ENCODE measurements around the gene PRPH.
"Not testable (repeated sequence)": the region's sequence is repeated elsewhere in the genome, so short reads cannot be mapped to it uniquely, and the experiment has no call there.

Gene PRPH

DNA sequence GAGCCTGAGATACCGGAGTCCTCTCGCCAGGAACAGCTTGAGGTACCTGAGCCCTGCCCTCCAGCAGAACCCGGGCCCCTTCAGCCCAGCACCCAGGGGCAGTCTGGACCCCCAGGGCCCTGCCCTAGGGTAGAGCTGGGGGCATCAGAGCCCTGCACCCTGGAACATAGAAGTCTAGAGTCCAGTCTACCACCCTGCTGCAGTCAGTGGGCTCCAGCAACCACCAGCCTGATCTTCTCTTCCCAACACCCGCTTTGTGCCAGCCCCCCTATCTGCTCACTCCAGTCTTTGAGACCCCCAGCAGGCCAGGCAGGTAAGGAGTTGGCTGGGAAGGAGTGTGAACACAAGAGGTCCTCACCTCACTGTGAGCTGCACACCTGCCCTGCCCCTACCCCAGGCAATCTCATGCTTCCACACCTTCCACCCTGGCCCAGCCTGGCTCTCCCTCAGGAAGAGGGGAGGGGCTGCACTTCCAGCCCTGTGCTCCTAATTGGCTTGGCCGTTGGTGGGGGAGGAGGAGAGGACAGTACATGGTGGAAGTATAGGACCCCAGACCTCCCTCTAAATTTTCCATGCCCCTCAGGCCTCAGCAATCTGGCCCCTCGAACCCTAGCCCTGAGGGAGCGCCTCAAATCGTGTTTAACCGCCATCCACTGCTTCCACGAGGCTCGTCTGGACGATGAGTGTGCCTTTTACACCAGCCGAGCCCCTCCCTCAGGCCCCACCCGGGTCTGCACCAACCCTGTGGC is 35.9 kb downstream of the PRPH start:
- no peak for DNase-seq (ENCODE audit: low read depth)
- no peak overlapping the region for H3K4me3 ChIP-seq (replicated peaks; ENCODE audit: low read depth, low read length)
- no peak for TF ChIP-seq CTCF (IDR thresholded peaks at IDR 0.05; ENCODE audit: low read length, missing control alignments)

GRCh38 chr12:49331380-49332222 is 36.7 kb downstream of the PRPH start:
- peak; percentile 89 for TF ChIP-seq CTCF (IDR thresholded peaks at IDR 0.05; ENCODE audit: low read length, missing control alignments)
- peak; percentile 86 for DNase-seq (ENCODE audit: low read depth)

DNA sequence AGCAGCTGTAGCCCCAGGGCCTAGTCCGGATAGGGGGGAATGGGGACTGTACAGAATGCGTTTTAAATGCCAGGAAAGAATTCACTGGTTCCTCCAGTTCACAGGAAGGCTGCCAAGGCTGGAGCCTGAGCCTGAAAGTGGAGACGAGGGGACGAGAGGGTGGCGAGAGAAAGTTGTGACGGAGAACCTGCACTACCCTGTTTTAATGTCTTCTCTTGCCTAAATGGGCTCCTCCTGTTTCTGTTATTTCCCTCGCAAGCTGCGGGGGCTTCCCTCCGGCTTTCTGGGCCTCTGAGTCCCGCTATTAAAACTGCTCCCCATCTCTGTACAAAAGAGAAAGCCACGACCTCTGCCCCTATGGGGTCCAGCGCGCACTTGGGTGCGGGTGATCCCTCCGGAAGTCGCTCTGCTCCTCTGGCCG is 37.5 kb downstream of the PRPH start:
- H3K4me3 ChIP-seq (replicated peaks; ENCODE audit: low read depth, low read length) = no peak overlapping the region
- TF ChIP-seq CTCF (IDR thresholded peaks at IDR 0.05; ENCODE audit: low read length, missing control alignments) = no peak

More at GRCh38 chr12:49331380-49332222, 36.7 kb downstream of the PRPH start:
- no peak overlapping the region for H3K4me3 ChIP-seq (replicated peaks; ENCODE audit: low read depth, low read length)

DNA sequence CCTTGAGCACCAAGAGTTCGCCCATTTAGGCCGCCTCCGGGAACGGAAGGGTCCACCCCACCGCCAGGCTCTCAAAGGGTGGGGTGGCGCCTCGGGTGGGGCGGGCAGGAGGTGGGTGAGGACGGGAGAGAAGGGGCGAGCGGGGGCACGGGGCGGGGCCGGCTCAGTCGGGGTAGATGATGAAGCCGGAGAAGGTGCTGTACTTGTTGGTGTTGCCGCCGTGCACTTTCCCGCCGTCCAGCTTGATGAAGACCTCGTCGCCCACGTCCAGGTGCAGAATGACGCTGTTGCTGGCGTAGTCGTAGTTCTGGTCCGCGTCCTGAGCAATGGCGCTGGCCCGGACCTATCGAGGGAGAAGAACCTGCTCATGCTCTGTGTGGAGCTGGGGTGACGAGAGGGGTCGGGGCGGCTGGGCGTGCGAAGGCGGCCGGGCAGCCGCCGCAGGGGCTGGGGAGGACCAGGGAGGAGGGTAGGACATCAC is 38.0 kb downstream of the PRPH start:
- no peak for TF ChIP-seq CTCF (IDR thresholded peaks at IDR 0.05; ENCODE audit: low read length, missing control alignments)
- DNase-seq (ENCODE audit: low read depth) = no peak
- no peak overlapping the region for H3K4me3 ChIP-seq (replicated peaks; ENCODE audit: low read depth, low read length)

More for the DNA sequence above, 37.5 kb downstream of the PRPH start:
- DNase-seq (ENCODE audit: low read depth) = no peak

DNA sequence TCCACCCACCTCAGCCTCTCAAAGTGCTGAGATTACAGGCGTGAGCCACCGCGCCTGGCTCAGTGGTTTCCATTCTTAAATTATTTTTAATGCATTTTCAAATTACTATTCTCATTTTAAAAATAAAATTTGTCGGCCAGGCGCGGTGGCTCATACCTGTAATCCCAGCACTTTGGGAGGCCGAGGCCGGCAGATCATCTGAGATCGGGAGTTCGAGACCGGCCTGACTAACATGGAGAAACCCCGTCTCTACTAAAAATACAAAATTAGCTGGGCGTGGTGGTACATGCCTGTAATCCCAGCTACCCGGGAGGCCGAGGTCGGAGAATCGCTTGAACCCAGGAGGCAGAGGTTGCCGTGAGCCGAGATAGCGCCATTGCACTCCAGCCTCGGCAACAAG is 38.8 kb downstream of the PRPH start:
- H3K4me3 ChIP-seq (replicated peaks; ENCODE audit: low read depth, low read length); DNase-seq (ENCODE audit: low read depth): not testable (repeated sequence)

DNA sequence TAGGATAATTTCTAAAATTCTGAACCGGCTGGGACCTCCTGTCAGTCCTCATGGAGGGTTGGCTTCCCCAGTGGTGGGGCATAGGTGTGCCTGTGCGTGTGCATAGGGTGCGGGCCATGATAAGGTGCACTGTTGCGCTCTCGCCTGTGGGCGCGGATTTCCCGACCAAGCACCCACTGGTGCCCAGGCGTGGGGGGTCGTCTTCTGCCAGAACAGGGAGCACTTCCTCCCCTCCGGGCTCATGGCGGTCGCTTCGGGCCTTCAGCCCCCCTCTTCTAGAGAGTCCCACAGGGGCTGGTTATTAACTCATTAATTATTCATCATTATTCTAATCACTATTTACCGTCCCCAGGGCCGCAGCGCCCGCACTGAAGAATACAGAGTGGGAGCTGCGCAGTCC is 39.3 kb downstream of the PRPH start:
- no peak overlapping the region for H3K4me3 ChIP-seq (replicated peaks; ENCODE audit: low read depth, low read length)
- no peak for TF ChIP-seq CTCF (IDR thresholded peaks at IDR 0.05; ENCODE audit: low read length, missing control alignments)
- DNase-seq (ENCODE audit: low read depth) = no peak

- no peak overlapping the region for H3K4me3 ChIP-seq (replicated peaks; ENCODE audit: low read depth, low read length)
- TF ChIP-seq CTCF (IDR thresholded peaks at IDR 0.05; ENCODE audit: low read length, missing control alignments) = no peak
- DNase-seq (ENCODE audit: low read depth) = no peak
Measured at GRCh38 chr12:49334681-49335080, 39.7 kb downstream of the PRPH start.

All from fibroblast of pulmonary artery (primary cell).